ENCODE results near the gene CNTLN.
A peak's percentile ranks its signal among the peaks of the same experiment; 100 is the strongest.

The CNTLN gene

DNA sequence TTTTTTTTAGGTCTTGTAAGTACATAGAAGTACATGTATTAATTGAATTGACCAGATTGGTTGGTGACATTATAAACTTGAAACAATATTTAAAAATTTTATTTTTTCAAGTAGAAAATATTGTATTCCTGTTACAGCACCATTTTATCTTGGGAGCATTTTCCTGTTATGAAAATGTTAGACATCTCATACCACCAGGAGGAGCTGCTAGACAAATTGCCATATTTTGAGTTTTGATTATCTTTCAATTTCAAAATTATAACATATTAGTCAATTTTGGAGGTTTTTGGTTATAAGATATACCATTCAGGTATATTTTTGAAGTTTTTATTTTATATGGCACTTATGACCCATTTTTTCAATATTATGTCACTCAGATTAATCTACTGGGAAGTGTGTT, 84.4 kb downstream of the CNTLN start:
- Histone ChIP-seq H3K36me3 (ENCODE audit: insufficient read depth, low read length) (no peaks in the 10 kb centered on the region), H3K27me3 (ENCODE audit: insufficient read depth, low read length) (no peaks in the 10 kb centered on the region), H3K9me2 (ENCODE audit: low read depth, low read length) (no peaks in the 10 kb centered on the region), H2AFZ (ENCODE audit: low read length) (no peak overlapping the region), H3K9me3 (ENCODE audit: low read length) (no peaks in the 10 kb centered on the region), H4K20me1 (ENCODE audit: insufficient read depth, low read length) (no peaks in the 10 kb centered on the region), H3K4me3 (ENCODE audit: low read depth, low read length, poor library complexity, severe bottlenecking) (no peak overlapping the region), H3K79me2 (ENCODE audit: insufficient read depth, low read length) (no peaks in the 10 kb centered on the region), H3K4me1 (ENCODE audit: insufficient read depth, low read length, severe bottlenecking) (no peaks in the 10 kb centered on the region), H3K27ac (ENCODE audit: low read depth, low read length, poor library complexity, severe bottlenecking) (no peak overlapping the region), H3F3A (ENCODE audit: insufficient read depth, low read length) (no peaks in the 10 kb centered on the region), H3K9ac (ENCODE audit: low read length) (no peak overlapping the region), H3K4me2 (ENCODE audit: low read length) (no peak overlapping the region)
- TF ChIP-seq CTCF (IDR thresholded peaks at IDR 0.05; ENCODE audit: low read length), result peak; percentile 27; the same call in 1 of the 2 replicates
- no peak for TF ChIP-seq EZH2 (IDR thresholded peaks at IDR 0.05; ENCODE audit: borderline replicate concordance, low read length)

DNA sequence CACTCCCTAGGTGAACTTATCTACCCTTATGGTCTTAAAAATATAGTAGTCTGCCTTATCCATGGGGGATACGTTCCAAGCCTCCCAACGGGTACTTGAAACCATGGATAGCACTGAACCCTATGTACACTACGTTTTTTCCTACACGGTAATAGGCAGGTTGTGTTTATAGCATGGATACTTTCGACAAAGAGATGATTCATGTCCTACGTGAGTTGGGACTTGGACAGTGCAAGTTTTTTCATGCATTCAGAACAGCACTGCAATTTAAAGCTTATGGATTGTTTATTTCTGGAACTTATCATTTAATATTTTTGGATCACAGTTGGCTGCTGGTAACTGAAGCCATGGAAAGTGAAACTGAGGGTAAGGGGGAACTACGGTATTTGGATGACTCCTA, 88.1 kb downstream of the CNTLN start:
- H4K20me1 ChIP-seq (ENCODE audit: insufficient read depth, low read length), result no peaks in the 10 kb centered on the region
- H3K27me3 ChIP-seq (ENCODE audit: insufficient read depth, low read length), result no peaks in the 10 kb centered on the region
- H3K27ac ChIP-seq (ENCODE audit: low read depth, low read length, poor library complexity, severe bottlenecking), result no peak overlapping the region
- H3K9me2 ChIP-seq (ENCODE audit: low read depth, low read length), result no peaks in the 10 kb centered on the region
- H3K4me3 ChIP-seq (ENCODE audit: low read depth, low read length, poor library complexity, severe bottlenecking), result no peak overlapping the region
- no peak overlapping the region for H2AFZ ChIP-seq (ENCODE audit: low read length)
- TF ChIP-seq CTCF (IDR thresholded peaks at IDR 0.05; ENCODE audit: low read length) (no peak), EZH2 (IDR thresholded peaks at IDR 0.05; ENCODE audit: borderline replicate concordance, low read length) (no peak)
- H3K4me1 ChIP-seq (ENCODE audit: insufficient read depth, low read length, severe bottlenecking), result no peaks in the 10 kb centered on the region
- H3F3A ChIP-seq (ENCODE audit: insufficient read depth, low read length), result no peaks in the 10 kb centered on the region
- no peaks in the 10 kb centered on the region for H3K79me2 ChIP-seq (ENCODE audit: insufficient read depth, low read length)
- no peak overlapping the region for H3K9ac ChIP-seq (ENCODE audit: low read length)
- no peaks in the 10 kb centered on the region for H3K36me3 ChIP-seq (ENCODE audit: insufficient read depth, low read length)
- H3K9me3 ChIP-seq (ENCODE audit: low read length), result no peaks in the 10 kb centered on the region
- H3K4me2 ChIP-seq (ENCODE audit: low read length), result no peak overlapping the region

- no peaks in the 10 kb centered on the region for H3K36me3 ChIP-seq (ENCODE audit: insufficient read depth, low read length)
- no peaks in the 10 kb centered on the region for H3K9me3 ChIP-seq (ENCODE audit: low read length)
- TF ChIP-seq CTCF (IDR thresholded peaks at IDR 0.05; ENCODE audit: low read length), result no peak
- no peak for TF ChIP-seq EZH2 (IDR thresholded peaks at IDR 0.05; ENCODE audit: borderline replicate concordance, low read length)
- H3K9me2 ChIP-seq (ENCODE audit: low read depth, low read length), result no peaks in the 10 kb centered on the region
- no peaks in the 10 kb centered on the region for H3F3A ChIP-seq (ENCODE audit: insufficient read depth, low read length)
- no peaks in the 10 kb centered on the region for H3K4me1 ChIP-seq (ENCODE audit: insufficient read depth, low read length, severe bottlenecking)
- H3K27ac ChIP-seq (ENCODE audit: low read depth, low read length, poor library complexity, severe bottlenecking), result no peak overlapping the region
- H3K27me3 ChIP-seq (ENCODE audit: insufficient read depth, low read length), result no peaks in the 10 kb centered on the region
- H4K20me1 ChIP-seq (ENCODE audit: insufficient read depth, low read length), result no peaks in the 10 kb centered on the region
- no peak overlapping the region for H2AFZ ChIP-seq (ENCODE audit: low read length)
- H3K4me2 ChIP-seq (ENCODE audit: low read length), result no peak overlapping the region
- no peak overlapping the region for H3K9ac ChIP-seq (ENCODE audit: low read length)
- H3K4me3 ChIP-seq (ENCODE audit: low read depth, low read length, poor library complexity, severe bottlenecking), result no peak overlapping the region
- H3K79me2 ChIP-seq (ENCODE audit: insufficient read depth, low read length), result no peaks in the 10 kb centered on the region
Measured at GRCh38 chr9:17225407-17225806, 90.6 kb downstream of the CNTLN start.

All from OCI-LY1 (cell line).